Vagina (tissue), 2 donors: Measurements from ENCODE around the gene OR7C1.
"Not testable (repeated sequence)": the region's sequence is repeated elsewhere in the genome, so short reads cannot be mapped to it uniquely, and the experiment has no call there.

Experiments used
- CTCF ChIP-seq, 3 experiments: fragments of 450-650 bp in 2 of 3; fragments of 200-600 bp in 1 of 3; sonication (generic) in 1 of 3; IDR thresholded peaks; one replicate each; pipeline ENCODE4 v1.5.1; 2017 to 2019; ENCODE audit warnings: antibody characterized with exemption in 3 of 3, mild to moderate bottlenecking in 2 of 3, moderate library complexity in 2 of 3
- POLR2A ChIP-seq, 2 donors: fragments of 450-650 bp; IDR thresholded peaks; one replicate each; pipeline ENCODE4 v1.6.1; 2017; ENCODE audit warnings: antibody characterized with exemption in 2 of 2, mild to moderate bottlenecking in 2 of 2, moderate library complexity in 2 of 2

GRCh38 chr19:14783410-14783998 is 51.5 kb downstream of the OR7C1 start:
- not testable (repeated sequence) for TF ChIP-seq POLR2A, CTCF (IDR thresholded peaks at IDR 0.05)
